Body of pancreas (tissue), 4 donors: ENCODE data around the gene ANXA6. TPM values are rescaled to one million over a fixed set of nuclear protein-coding genes. Genes with fewer than 3 reads are reported as not detected.

Experiments
- ATAC-seq: fragments of 150-250 bp; one replicate; pipeline ENCODE4 v1.9.1; 2016
- DNase-seq, 4 donors: peaks; one replicate each; pipeline ENCODE4 v3.0.0-alpha.2; 2019
- H3K27ac ChIP-seq, 4 donors: fragments of 200-600 bp; sonication (generic); 1 replicate in 3 of 4; 2 replicates in 1 of 4; pipeline versions ENCODE4 v1.5.1 to v1.6.1; 2016 to 2019; ENCODE audit warnings: mild to moderate bottlenecking in 1 of 4, mixed read lengths in 1 of 4, moderate library complexity in 1 of 4
- H3K27me3 ChIP-seq, 2 donors: fragments of 200-600 bp; sonication (generic); one replicate each; pipeline ENCODE4 v1.6.0; 2016; ENCODE audit warnings: mild to moderate bottlenecking in 1 of 2
- H3K36me3 ChIP-seq, 2 donors: fragments of 200-600 bp; sonication (generic); replicated peaks in 1 of 2; 2 replicates each; pipeline ENCODE4 v1.5.1; 2016; ENCODE audit warnings: low read depth in 2 of 2; ENCODE audit not compliant: insufficient read depth in 1 of 2
- H3K4me1 ChIP-seq: fragments of 200-600 bp; sonication (generic); one replicate; pipeline ENCODE4 v1.6.0; 2016
- H3K4me3 ChIP-seq, 2 donors: fragments of 200-600 bp; sonication (generic); 1 replicate in 1 of 2; 2 replicates in 1 of 2; pipeline ENCODE4 v1.5.1; 2016 to 2019
- H3K9me3 ChIP-seq, 3 donors: fragments of 200-600 bp; sonication (generic); 1 replicate in 2 of 3; 2 replicates in 1 of 3; pipeline ENCODE4 v1.5.1; 2016
- CTCF ChIP-seq, 7 experiments: fragments of 450-650 bp in 4 of 7; fragments of 200-600 bp in 3 of 7; sonication (generic) in 3 of 7; IDR thresholded peaks; one replicate each; pipeline ENCODE4 v1.5.1; 2016 to 2019; ENCODE audit warnings: antibody characterized with exemption in 7 of 7
- POLR2A ChIP-seq, 3 donors: fragments of 450-650 bp; IDR thresholded peaks; one replicate each; pipeline ENCODE4 v1.6.1; 2016; ENCODE audit warnings: antibody characterized with exemption in 3 of 3, mild to moderate bottlenecking in 2 of 3
- WGBS, 2 donors: methylation state at CpG; one replicate each; pipeline ENCODE4 v1.1.5; 2017; 5-methylcytosine and 5-hydroxymethylcytosine counted together
- intact Hi-C: fragments of 100-400 bp; cut with DNase I; formaldehyde crosslinking; loops from one replicate; pipeline ENCODE4 v1.15.1; 2023
- total RNA-seq, 2 donors: library from RNA; depleted of rRNA; stranded (reverse); fragments of >200 nt; gene quantifications; one replicate each; pipeline ENCODE4 v1.1.0, GENCODE V29; 2016

ANXA6 gene
- total RNA-seq, 2 donors from 2014 or later: 60.3 to 60.4 TPM

GRCh38 chr5:151067632-151068432 lies 89.7 kb downstream of the ANXA6 start:
- H3K27me3 ChIP-seq: no peaks in the 10 kb centered on the region
- peaks cover 74% of the 10 kb centered on the region for H3K4me1 ChIP-seq
- no peak for DNase-seq
- H3K4me3 ChIP-seq: no peak overlapping the region
- no peaks in the 10 kb centered on the region for H3K9me3 ChIP-seq
- peak overlapping the region in 2 of 4 donors; percentile 39 to 45 for H3K27ac ChIP-seq
- WGBS, 2 donors: 79 to 82% methylated on average over 14 of the region's 14 CpGs
- ATAC-seq: peak; percentile 15
- no peaks in the 10 kb centered on the region for H3K36me3 ChIP-seq
- TF ChIP-seq CTCF (IDR thresholded peaks at IDR 0.05) (no peak), POLR2A (IDR thresholded peaks at IDR 0.05) (no peak)
- intact Hi-C loops: no loop called here

GRCh38 chr5:151066920-151067319 lies 90.7 kb downstream of the ANXA6 start:
- H3K27ac ChIP-seq: no peak overlapping the region
- peaks cover 0 to 2% of the 10 kb centered on the region in 2 donors for H3K36me3 ChIP-seq
- ATAC-seq: no peak

GRCh38 chr5:151065609-151066008 lies 92.0 kb downstream of the ANXA6 start:
- Histone ChIP-seq H3K36me3 (peaks cover 2 to 7% of the 10 kb centered on the region in 2 donors), H3K27ac (no peak overlapping the region), H3K4me3 (no peak overlapping the region), H3K9me3 (no peaks in the 10 kb centered on the region), H3K4me1 (peaks cover 59% of the 10 kb centered on the region), H3K27me3 (no peaks in the 10 kb centered on the region)
- TF ChIP-seq POLR2A (IDR thresholded peaks at IDR 0.05): no peak
- TF ChIP-seq CTCF (IDR thresholded peaks at IDR 0.05): no peak
- DNase-seq (no peak), ATAC-seq (no peak)
- intact Hi-C loops: no loop called here
- 83 to 85% methylated on average over 1 of the region's 1 CpG for WGBS, 2 donors

More at GRCh38 chr5:151066920-151067319, 90.7 kb downstream of the ANXA6 start:
- 77 to 88% methylated on average over 6 of the region's 6 CpGs for WGBS, 2 donors
- TF ChIP-seq POLR2A (IDR thresholded peaks at IDR 0.05) (no peak), CTCF (IDR thresholded peaks at IDR 0.05) (no peak)
- H3K4me3 ChIP-seq: no peak overlapping the region
- H3K27me3 ChIP-seq: no peaks in the 10 kb centered on the region
- intact Hi-C loops: no loop called here
- peaks cover 70% of the 10 kb centered on the region for H3K4me1 ChIP-seq
- no peaks in the 10 kb centered on the region for H3K9me3 ChIP-seq
- DNase-seq: no peak

- WGBS, 2 donors: 92 to 97% methylated on average over 12 of the region's 12 CpGs
- no peak for ATAC-seq
Measured at GRCh38 chr5:151064916-151065499, 92.6 kb downstream of the ANXA6 start.

More at GRCh38 chr5:151064916-151065499, 92.6 kb downstream of the ANXA6 start:
- no peaks in the 10 kb centered on the region for H3K27me3 ChIP-seq
- DNase-seq: no peak
- peaks cover 59% of the 10 kb centered on the region for H3K4me1 ChIP-seq
- H3K36me3 ChIP-seq: peaks cover 2 to 7% of the 10 kb centered on the region in 2 donors
- H3K27ac ChIP-seq: peak overlapping the region in 1 of 4 donors; percentile 70
- no peak for TF ChIP-seq POLR2A (IDR thresholded peaks at IDR 0.05)
- TF ChIP-seq CTCF (IDR thresholded peaks at IDR 0.05): no peak
- H3K4me3 ChIP-seq: no peak overlapping the region
- intact Hi-C loops: no loop called here
- H3K9me3 ChIP-seq: no peaks in the 10 kb centered on the region
